DND-41 (cell line): ENCODE results near the gene GTF2F2.

Source experiments
- CTCF ChIP-seq: IDR thresholded peaks from 2 replicates; pipeline ENCODE4 v1.5.1; 2012; ENCODE audit warnings: borderline replicate concordance, low read length, moderate library complexity, mild to moderate bottlenecking; ENCODE audit not compliant: poor library complexity, severe bottlenecking; ENCODE audit errors: extremely low read depth
- EZH2 ChIP-seq: IDR thresholded peaks from 3 replicates; pipeline ENCODE4 v1.6.1; 2012; ENCODE audit warnings: borderline replicate concordance, low read depth, mild to moderate bottlenecking, moderate library complexity, low read length, inconsistent platforms; ENCODE audit not compliant: severe bottlenecking

GRCh38 chr13:45222516-45222915, 102.2 kb downstream of the GTF2F2 start:
- TF ChIP-seq CTCF (no peak), EZH2 (no peak)
